ENCODE data around the gene MT1A.

The MT1A gene

DNA sequence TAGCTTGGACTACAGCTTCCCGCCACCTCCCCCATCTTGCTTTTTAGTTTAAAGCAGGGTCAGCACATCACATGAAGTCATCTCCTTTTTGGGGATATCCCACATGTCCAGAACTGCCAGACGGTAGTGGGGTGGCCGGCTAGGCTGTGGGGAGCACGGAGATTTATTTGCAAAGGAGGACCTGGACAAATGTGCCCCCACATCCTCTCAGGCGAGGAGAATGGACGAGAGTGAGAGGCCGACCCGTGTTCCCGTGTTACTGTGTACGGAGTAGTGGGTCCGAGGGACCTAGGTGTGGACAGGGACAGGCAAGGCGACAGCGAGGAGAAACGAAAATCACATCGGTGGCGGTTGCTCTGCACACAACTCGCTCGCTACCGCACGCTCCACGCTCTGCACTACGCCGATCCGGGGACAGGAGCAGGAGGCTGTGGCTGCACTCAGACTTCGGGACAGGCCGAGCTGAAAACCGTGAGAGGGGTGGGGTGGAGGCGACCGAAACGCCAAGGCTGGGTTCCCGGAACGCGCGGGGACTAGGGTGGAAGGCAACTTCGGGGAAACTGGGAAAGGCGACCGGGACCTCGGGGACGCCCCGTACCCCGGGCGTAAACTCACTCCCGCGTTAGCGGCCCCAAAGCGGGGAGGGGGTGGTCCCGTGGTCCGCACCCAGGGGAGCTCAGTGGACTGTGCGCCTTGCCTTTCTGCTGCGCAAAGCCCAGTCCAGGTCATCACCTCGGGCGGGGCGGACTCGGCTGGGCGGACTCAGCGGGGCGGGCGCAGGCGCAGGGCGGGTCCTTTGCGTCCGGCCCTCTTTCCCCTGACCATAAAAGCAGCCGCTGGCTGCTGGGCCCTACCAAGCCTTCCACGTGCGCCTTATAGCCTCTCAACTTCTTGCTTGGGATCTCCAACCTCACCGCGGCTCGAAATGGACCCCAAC, at the start of gene MT1A:
Gene MT1A (plus strand): TSS at position 853 of the 937 bp plus-strand sequence. CDS start 73 bp downstream, at position 926.
- Mint-ChIP-seq H3K4me3 (peak within 1 kb of the TSS; percentile 83), H3K27me3 (peaks cover 84% of the 10 kb centered on the region), H3K9me3 (no peaks in the 10 kb centered on the region), H3K4me1 (peaks cover 50% of the 10 kb centered on the region), H3K27ac (peak within 1 kb of the TSS in 1 of 2 donors; percentile 41)
- ATAC-seq (peak; percentile 69), DNase-seq (no peak)

DNA sequence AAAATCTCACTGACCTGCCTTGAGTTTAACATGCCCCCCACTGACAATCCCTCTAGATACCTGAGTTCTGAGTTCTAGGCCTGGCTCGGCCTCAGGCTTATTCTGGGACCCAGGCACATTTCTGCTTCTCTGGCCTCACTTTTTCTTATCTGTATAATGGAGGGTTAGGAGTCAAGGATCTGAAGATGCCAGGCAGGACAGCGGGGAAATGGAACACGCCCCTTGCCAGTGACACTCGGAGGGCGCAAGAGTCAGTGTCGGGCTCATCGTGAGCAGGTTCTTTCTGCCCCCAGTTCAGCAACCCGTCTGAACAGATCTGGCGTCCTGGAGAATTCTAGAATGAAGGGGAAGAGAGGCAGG, 49.7 kb upstream of the MT1A start:
- Mint-ChIP-seq H3K4me3 (peak overlapping the region; percentile 88 to 98), H3K4me1 (peaks cover 35% of the 10 kb centered on the region), H3K27me3 (peaks cover 35% of the 10 kb centered on the region), H3K27ac (peak overlapping the region in 1 of 2 donors; percentile 74), H3K9me3 (no peaks in the 10 kb centered on the region)
- ATAC-seq (no peak), DNase-seq (no peak)

DNA sequence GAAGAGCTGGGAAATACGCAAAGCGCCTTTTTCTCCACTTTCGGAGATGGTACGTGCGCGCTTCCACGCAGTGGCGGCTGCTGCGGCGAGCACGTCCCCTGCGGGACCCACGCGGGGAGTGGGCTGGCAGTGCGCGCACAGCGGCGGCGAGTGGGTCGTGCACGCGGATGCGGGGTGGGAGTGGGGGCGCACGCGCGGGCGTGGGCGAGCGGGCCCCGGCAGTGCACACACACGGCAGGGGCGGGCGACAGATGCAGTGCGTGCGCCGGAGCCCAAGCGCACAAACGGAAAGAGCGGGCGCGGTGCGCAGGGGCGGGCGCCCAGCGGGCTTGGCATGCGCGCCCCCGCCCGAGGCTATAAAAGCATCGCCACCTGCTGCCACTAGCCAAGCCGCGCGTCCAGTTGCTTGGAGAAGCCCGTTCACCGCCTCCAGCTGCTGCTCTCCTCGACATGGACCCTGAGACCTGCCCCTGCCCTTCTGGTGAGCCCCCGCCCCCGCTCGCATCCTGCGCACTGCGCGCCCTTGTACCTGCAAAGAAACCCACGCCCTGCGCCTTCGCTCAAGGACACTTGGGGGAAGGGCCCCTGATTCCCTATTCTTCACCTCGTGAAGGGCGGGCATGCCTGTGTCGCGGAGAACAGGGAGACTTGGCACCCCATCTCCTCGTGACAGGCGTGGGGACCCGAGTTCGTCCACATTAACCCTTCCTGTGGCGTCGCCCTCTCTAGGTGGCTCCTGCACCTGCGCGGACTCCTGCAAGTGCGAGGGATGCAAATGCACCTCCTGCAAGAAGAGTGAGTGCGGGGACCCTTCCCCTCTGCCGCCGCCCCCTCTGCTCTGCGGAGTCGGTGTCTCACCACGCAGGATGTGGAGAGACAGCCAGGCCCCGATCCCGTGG, 49.1 kb upstream of the MT1A start, which contains the start of gene MT3:
Gene MT3 (plus strand): TSS at position 388 of the 899 bp plus-strand sequence. CDS start 63 bp downstream, at position 451.
- Mint-ChIP-seq H3K27ac (peak within 1 kb of the TSS in 1 of 2 donors; percentile 74), H3K4me1 (peaks cover 35% of the 10 kb centered on the region), H3K9me3 (no peaks in the 10 kb centered on the region), H3K27me3 (peaks cover 35% of the 10 kb centered on the region), H3K4me3 (peak within 1 kb of the TSS; percentile 88 to 98)
- peak; percentile 42 for DNase-seq
- peak; percentile 84 for ATAC-seq

DNA sequence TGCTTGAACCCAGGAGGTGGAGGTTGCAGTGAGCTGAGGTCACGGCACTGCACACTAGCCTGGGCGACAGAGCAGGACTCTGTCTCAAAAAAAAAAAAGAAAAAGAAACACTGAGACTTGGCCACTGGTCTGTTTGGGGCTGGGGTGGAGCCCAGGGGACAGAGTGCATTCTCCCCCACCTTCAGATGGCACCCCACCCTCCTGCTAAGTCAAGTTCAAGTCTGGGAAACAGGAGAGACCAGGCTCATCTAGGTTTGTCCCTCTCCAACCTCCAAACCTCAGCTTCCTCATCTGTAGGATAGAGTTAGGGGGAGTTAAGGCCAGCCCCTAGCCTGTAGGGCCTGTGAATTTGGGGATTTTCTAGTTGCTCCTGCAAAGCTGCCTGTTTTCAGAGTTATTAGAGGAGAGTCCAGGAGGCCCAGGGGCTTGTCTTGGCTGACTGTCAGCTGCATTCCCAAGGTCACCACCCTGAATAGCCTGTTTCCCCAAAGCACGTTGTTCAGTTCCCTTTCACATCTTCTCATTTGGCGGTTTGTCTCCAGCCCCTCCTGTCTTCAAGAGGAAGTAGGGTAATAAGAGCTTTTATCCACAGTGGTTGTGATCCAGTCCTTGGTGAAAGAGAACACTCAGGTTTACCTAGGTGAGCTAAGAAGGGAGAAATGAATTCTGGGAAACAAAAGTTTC, 46.9 kb upstream of the MT1A start:
- DNase-seq (no peak), ATAC-seq (no peak)
- Mint-ChIP-seq H3K9me3 (no peaks in the 10 kb centered on the region), H3K27ac (no peak overlapping the region), H3K27me3 (peaks cover 35% of the 10 kb centered on the region), H3K4me1 (peaks cover 35% of the 10 kb centered on the region), H3K4me3 (no peak overlapping the region)

DNA sequence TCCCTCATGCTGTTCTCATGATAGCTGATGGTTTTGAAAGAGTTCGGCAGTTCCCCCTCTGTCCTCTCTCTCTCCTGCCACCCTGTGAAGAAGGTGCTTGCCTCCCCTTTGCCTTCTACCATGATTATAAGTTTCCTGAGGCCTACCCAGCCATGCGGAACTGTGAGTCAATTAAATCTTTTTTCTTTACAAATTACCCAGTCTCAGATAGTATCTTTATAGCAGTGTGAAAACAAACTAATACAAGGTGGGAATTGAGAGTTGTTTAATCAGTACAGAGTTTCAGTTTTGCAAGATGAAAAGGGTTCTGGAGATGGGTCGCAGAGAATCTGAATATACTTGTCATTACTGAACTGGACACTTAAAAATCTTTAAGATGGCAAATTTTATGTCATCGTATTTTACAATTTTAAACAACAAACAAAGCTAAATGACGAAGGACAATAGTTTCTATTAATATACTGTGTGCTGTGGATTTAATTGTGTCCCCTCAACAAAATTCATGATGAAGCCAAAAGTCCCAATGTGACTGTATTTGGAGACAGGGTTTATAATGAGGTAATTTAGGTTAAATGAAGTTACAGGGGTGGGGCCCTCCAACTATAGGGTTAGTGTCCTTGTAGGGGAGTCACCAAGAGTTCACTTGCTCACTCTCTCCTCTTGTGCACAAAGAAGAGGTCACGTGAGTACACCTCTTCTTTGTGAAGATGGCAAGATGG, 44.7 kb upstream of the MT1A start:
- ATAC-seq (no peak), DNase-seq (no peak)
- no peak overlapping the region for H3K27ac Mint-ChIP-seq
- no peaks in the 10 kb centered on the region for H3K9me3 Mint-ChIP-seq
- peaks cover 40% of the 10 kb centered on the region for H3K4me1 Mint-ChIP-seq
- peaks cover 24% of the 10 kb centered on the region for H3K27me3 Mint-ChIP-seq
- no peak overlapping the region for H3K4me3 Mint-ChIP-seq

DNA sequence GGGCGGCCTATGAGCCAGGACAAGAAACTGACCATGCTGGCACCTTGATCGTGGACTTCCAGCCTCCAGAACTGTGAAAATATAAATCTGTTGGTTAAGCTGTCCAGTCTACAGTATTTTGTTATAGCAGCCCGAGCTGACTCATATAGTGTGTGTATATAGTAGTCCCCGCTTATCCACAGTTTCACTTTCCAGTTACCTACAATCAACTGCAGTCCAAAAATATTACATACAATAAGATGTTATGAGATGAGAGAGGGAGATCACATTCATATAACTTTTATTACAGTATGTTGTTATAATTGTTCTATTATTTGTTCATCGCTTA, 44.2 kb upstream of the MT1A start:
- H3K4me1 Mint-ChIP-seq = peaks cover 35% of the 10 kb centered on the region
- DNase-seq (no peak), ATAC-seq (no peak)
- H3K9me3 Mint-ChIP-seq = no peaks in the 10 kb centered on the region
- H3K27ac Mint-ChIP-seq = no peak overlapping the region
- no peak overlapping the region for H3K4me3 Mint-ChIP-seq
- H3K27me3 Mint-ChIP-seq = peaks cover 19% of the 10 kb centered on the region

DNA sequence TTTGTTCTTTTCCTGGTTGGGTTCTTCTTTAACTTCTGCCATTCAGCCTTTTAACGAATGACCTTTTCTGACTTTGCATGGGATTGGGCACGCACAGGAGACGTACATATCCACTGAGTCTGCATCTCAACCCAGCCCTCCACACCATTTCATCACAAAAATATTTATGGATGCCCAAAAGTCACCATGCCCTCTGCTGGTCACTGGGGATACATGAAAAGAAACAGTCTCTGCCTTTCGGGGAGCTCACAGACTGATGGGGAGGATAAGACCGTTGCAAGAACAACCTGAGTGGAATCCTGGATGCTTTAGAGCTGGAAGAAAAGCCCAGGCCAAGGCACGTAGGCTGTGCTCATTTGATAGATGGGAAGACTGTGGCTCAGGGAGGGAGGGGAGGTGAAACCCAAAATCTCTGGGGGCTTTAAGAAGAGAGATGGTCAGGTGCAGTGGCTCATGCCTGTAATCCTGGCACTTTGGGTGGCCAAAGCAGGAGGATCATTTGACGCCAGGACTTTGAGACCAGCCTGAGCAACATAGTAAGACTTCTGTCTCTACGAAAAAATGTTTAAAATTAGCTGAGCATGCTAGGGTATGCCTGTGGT, 38.0 kb upstream of the MT1A start:
- DNase-seq (peak; percentile 35 to 38), ATAC-seq (peak; percentile 75)
- peaks cover 15% of the 10 kb centered on the region for H3K4me1 Mint-ChIP-seq
- no peaks in the 10 kb centered on the region for H3K9me3 Mint-ChIP-seq
- H3K4me3 Mint-ChIP-seq = no peak overlapping the region
- no peak overlapping the region for H3K27ac Mint-ChIP-seq
- peaks cover 15% of the 10 kb centered on the region for H3K27me3 Mint-ChIP-seq

DNA sequence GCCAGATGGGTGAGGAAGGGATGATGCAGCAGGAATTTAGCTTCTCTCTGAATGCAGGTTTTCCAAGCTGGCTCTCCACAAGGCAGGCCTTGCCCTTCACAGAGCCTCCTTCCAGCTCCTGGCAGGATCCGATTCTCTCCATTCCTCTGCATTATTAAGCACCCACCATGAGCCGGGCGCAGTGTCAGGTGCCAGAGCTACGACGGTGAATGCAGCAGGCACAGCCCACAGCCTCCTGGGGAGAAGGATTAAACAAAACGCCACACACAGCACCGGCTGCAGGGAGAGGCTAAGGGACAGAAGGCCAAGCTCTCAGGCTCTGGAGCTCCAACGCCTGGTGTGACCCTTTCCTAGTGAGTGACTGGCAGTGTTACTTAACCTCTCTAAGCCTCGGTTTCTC, 37.1 kb upstream of the MT1A start:
- ATAC-seq = no peak
- Mint-ChIP-seq H3K9me3 (no peaks in the 10 kb centered on the region), H3K4me3 (no peak overlapping the region), H3K4me1 (peaks cover 22% of the 10 kb centered on the region), H3K27ac (peak overlapping the region in 1 of 2 donors; percentile 55), H3K27me3 (peaks cover 15% of the 10 kb centered on the region)
- DNase-seq = no peak

DNA sequence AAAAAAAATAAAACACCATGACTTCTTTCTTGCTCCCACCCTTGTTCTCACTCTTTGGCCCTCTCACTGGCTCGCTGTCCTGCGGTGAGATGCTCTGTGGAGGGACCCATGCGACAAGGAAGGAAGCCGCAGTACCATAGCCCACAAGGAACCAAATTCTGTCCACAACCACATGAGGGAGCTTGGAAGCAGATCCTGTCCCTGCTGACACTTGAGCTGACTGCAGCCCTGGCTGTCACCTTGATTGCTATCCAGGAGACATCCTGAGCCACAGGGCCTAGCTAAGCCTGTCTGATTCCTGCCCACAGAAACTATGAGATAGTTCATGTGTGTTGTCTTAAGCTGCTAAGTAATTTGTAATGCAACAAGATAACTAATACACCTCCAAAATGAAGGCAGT, 34.9 kb upstream of the MT1A start:
- H3K27ac Mint-ChIP-seq = no peak overlapping the region
- ATAC-seq (no peak), DNase-seq (no peak)
- no peak overlapping the region for H3K4me3 Mint-ChIP-seq
- no peaks in the 10 kb centered on the region for H3K9me3 Mint-ChIP-seq
- H3K4me1 Mint-ChIP-seq = peaks cover 34% of the 10 kb centered on the region
- peaks cover 15% of the 10 kb centered on the region for H3K27me3 Mint-ChIP-seq

DNA sequence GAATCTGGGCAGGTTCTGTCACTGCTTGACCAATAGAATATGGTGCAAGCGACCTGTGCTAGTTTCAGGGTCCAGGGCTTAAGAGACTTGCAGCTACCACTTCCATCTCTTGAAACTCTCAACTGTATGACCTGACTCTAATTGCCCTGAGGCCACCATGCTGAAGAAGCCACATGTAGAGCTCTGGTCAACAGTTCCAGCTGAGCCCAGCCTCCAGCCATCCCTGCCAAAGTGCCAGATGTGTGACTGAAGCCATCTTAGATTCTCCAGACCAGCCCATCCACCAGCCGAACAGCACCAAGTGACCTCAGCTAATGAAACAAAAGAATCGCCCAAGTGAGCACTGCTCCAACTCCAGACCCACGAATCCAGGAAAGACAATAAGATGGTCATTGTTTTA, 33.5 kb upstream of the MT1A start:
- H3K27ac Mint-ChIP-seq = no peak overlapping the region
- ATAC-seq (no peak), DNase-seq (no peak)
- peaks cover 14% of the 10 kb centered on the region for H3K27me3 Mint-ChIP-seq
- no peaks in the 10 kb centered on the region for H3K9me3 Mint-ChIP-seq
- H3K4me1 Mint-ChIP-seq = peaks cover 48% of the 10 kb centered on the region
- H3K4me3 Mint-ChIP-seq = no peak overlapping the region

DNA sequence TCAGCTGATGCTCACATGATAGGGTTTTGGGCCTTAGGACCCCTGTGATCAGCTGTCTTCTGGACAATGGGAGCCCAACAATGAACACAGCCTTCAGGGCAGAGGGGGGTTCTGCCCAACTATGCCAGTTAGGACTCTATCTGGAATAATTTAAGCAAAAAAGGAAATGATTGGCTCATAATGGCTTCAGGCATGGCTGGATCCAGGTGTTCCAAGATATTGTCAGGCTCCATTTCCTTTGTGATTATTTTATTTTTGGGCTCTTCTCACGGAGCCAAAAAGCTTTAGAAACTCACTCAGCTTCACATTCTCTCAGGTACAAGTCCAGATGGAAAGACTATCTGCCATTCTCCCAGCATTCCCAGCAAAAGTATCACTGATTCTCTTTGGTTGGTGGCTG, 33.0 kb upstream of the MT1A start:
- ATAC-seq (no peak), DNase-seq (no peak)
- Mint-ChIP-seq H3K4me3 (no peak overlapping the region), H3K9me3 (no peaks in the 10 kb centered on the region), H3K27me3 (peaks cover 9% of the 10 kb centered on the region), H3K27ac (no peak overlapping the region), H3K4me1 (peaks cover 48% of the 10 kb centered on the region)

DNA sequence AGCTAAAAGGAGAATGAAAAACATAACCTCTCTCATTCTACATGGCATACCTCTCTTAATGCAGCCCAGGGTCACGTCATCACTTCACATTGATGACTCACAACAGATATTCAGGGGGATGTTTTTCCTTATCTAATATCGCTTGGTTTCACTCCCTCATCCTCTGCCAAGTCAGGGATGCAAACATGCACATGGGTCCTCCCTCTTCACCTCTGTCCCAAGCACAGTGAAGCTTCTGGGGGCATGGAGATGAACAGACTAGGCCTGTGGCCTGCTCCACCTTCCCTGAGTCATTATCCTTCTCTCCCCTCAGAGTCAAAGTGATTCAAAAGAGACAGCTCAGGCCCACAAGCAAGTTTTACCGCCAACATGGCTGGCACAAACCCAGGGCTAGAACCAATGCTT, 32.4 kb upstream of the MT1A start:
- no peak overlapping the region for H3K27ac Mint-ChIP-seq
- no peak for ATAC-seq
- peaks cover 3% of the 10 kb centered on the region for H3K27me3 Mint-ChIP-seq
- H3K9me3 Mint-ChIP-seq = no peaks in the 10 kb centered on the region
- H3K4me3 Mint-ChIP-seq = no peak overlapping the region
- peaks cover 51% of the 10 kb centered on the region for H3K4me1 Mint-ChIP-seq
- DNase-seq = peak in 1 of 2 donors; percentile 28

DNA sequence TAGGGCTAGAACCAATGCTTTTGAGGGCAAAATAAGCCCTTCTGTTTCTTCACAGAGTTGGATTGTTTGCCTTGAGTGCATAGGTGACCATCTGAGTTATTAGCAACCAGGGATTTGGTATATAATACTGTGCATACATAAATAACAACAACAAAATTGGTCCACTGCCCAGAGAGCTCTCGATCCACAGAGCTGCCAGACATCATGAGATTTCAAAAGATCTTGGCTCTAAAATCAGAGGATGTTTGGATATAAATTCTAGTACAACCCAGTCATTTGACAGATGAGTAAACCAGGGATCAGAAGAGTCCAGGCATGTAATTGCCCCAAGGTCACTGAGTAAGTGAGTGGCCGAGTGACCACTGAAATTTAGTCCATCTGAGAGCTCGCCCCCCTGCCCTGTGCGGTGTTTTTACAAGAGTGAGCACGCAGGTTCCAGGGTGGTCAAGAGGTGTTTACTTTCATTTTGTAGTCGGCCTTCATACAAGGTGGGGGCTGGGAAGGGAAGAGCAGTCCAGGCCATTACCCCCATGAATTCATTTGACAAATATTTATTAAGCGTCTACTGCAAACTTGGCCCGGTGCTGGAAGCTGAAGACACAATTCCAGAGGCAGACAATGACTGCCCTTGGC, 31.9 kb upstream of the MT1A start:
- Mint-ChIP-seq H3K27ac (peak overlapping the region; percentile 54 to 78), H3K27me3 (no peaks in the 10 kb centered on the region), H3K9me3 (no peaks in the 10 kb centered on the region), H3K4me3 (peak overlapping the region; percentile 90 to 97), H3K4me1 (peaks cover 56% of the 10 kb centered on the region)
- ATAC-seq = no peak
- no peak for DNase-seq

DNA sequence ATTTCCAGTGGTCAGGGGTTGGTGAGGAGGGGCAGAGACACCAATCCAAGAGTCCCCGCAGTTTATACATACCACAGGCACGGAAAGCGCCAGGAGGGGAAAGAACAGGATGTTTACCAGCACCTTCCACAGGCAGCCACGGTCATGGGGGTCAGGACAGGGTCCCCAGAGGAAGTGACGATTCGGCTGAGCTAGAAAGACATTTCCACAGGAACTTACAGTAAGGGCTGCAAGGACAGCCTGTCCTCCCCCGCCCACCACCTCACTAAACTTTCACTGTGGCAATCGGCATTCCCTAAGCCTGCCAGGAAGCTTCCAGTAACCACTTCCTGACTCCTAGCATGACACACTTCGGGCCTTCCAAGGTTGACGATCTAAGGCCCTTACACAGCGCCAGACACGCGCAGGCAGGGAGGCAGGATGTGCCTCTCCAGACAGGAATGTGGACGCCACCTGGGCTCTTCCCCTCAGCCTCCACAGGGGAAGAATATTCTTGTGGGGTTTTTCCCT, 31.3 kb upstream of the MT1A start:
- no peak for DNase-seq
- peaks cover 60% of the 10 kb centered on the region for H3K4me1 Mint-ChIP-seq
- H3K4me3 Mint-ChIP-seq = peak overlapping the region; percentile 90 to 97
- ATAC-seq = no peak
- peak overlapping the region; percentile 57 to 78 for H3K27ac Mint-ChIP-seq
- no peaks in the 10 kb centered on the region for H3K9me3 Mint-ChIP-seq
- no peaks in the 10 kb centered on the region for H3K27me3 Mint-ChIP-seq
